ENCODE results near the gene FAAP100. TPM values are rescaled to one million over a fixed set of nuclear protein-coding genes. Genes with fewer than 3 reads are reported as not detected.

Gene FAAP100
- total RNA-seq, 2 donors from 2014 or later, result 18.9 TPM

DNA sequence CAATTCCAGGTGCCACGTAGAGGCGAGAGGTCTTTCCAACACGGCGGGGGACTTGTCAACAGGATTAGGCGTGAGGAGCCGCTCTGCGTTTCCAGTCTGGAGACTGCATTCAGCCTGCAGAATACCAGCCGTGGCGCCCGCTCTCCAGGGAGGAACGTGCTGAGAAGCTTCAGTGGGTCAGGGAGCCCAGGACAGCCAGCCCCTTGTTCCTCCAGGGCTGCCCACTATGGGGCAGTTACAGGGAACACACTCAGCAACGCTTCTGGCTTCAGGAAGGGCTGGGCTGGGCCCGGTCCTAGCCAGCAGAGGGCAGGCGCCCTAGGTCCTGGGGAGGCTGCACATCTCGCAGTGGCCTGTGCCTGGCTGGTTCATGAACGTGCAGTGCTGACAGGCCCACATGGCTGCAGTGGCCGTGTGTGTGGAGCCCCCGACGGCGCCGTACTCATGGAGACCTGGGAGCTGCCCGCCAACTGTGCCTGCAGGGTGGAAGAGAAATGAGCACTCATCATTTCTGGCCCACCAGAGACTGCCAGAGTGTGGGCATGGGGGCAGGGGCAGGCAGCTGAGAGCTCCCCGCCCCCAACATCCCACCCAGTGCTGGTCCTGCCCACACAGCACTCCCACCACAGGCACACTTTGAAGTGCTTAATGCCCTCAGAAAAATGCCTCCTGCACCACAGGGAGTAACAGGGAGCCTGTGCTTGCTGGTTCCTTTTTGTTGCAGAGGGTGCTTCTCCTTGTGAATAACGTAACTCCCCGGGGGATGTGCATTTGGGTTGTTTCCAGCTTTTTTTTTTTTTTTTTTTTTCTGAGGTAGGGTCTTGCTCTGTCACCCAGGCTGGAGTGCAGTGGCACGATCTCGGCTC is 7.0 kb upstream of the FAAP100 start:
- no peak for DNase-seq (ENCODE audit: low spot score)
- intact Hi-C loops (cut with DNase I), result loop anchor here in 1 of 2 donors (5.0 kb wide), 1 partner anchor 43 kb away; no protein-coding TSS in a partner anchor

DNA sequence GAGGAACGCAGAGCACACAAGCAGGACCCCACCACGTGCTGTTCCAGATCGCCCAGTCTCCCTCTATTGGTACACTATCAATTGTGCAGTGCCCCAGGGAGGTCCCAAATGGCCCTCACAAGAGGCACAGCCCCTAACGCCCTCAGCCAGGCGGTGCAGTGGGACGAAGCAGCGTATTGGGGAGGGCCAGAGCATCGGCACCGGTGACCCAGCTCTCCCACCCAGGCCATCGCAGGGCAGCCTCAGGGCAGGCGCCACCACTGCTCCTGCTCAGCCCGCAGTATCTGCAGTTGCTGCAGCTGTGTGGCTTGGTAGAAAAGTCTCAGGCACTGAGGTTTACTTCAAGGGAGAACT is 5.9 kb upstream of the FAAP100 start:
- intact Hi-C loops (cut with DNase I), result loop anchor here in 1 of 2 donors (5.0 kb wide), 1 partner anchor 44 kb away; no protein-coding TSS in a partner anchor
- no peak for DNase-seq (ENCODE audit: low spot score)

DNA sequence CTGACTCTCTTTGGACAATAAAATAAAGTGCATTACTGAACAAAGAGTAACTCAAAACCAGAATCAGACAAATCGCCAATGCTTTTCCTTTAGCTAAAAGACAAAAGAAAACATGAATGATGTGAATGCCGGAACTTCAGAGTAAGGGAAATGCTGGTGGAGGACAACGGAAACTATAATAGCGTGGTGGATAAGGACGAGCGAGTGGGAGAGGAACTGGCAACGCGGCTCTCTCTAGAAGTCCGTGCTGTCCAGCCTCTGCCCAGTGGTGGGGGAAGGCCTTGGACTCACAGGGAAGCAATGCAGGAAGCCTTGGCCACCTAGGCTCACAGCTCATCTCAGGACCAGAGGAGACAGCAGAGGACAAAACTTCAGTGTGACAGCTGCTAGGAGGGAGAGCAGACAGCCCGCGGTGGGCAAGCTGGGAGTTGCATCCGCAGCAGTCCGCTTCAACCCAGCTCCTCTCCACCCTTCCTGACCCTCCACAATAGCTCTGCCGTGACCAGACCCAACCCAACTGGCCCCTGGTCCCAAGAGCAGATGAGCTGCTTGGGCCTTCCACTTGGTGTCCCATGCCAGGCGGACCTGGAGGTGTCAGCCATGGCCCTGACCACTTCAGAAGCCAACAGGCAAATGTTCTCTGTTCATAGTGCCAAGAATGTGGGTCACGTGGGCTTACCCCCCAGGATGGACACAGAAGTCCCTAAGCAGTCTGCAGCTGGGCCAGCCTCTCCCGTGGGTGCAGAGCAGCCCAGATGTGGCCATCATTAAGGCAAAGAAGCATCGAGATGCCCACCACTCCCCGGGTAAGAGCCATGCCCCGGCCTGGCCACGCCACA is 5.3 kb upstream of the FAAP100 start:
- DNase-seq (ENCODE audit: low spot score), result no peak
- intact Hi-C loops (cut with DNase I), result loop anchor here in 1 of 2 donors (5.0 kb wide), 1 partner anchor 45 kb away; no protein-coding TSS in a partner anchor

DNA sequence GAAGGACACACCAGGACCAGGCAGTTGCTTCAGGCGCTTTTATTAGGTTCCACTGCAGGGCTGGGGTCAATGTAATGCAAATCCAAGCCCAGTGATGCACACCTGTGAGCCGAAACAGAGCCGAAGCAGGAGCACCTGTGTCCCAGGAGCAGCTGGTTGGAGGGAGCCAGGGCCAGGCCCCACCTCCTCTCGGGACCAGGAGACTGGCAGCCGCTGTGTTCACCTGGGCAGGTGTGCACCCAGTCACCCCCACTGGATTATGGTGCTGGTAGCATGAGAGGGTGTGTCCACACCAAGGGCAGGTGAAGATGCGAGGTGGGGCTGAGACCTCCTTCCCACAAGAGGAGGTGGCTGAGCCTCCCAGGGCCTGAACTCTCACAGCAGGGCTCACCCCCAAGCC is 4.7 kb upstream of the FAAP100 start:
- DNase-seq (ENCODE audit: low spot score), result no peak
- intact Hi-C loops (cut with DNase I), result loop anchor here in 1 of 2 donors (5.0 kb wide), 1 partner anchor 45 kb away; no protein-coding TSS in a partner anchor

DNA sequence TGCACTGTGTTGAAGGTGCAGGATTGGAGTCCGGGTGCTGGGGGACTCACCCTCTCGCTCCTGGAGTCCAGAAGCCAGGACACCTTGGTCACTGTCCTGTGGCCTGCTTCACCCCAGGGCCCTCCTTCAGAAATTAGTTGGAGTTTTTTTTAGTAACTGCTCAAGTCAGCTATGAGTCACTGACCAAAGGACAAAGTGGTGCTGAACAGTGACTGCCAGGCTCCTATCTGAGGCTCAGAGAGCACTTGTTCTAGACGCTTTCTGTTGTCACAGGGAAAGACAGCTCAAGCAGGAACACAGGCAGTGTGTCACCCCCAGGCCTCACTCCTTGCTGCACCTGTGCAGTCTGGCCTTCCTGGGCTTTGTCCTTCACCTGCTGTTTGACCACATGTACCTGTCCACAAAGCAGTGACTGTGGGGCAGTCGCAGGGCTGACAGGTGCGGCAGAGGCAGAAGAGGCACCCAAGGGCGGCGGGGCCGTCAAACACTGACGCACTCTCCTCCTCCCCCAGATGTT is 4.1 kb upstream of the FAAP100 start:
- DNase-seq (ENCODE audit: low spot score), result no peak

DNA sequence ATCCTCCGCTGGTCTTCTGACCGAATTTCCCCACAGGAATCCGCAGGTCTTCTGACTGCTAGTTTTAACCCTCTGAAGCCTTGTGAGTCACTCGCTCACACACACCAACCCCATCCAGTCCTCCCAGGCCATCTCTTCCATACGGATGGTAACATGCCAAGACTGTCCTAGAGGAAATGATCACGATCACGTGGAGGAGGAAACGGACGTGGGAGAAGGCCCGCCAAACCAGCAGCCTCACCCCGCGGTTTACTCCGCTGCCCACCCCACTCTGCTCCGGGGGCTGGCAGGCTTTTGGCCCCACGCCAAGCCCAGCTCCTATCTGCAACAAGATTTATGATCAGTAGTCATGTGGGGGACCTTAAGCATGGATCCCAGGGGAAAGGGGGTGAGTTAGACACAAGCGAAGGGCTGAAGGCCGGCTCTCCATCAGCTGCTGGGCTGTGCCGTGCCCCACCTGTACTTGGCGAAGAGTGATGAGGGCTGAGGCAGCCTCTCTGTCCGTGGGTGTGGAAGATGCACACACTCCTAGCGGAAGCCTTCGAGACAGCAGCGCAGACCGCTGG is 1.5 kb upstream of the FAAP100 start:
- no peak for DNase-seq (ENCODE audit: low spot score)
- intact Hi-C loops (cut with DNase I), result no loop called here

More for the DNA sequence above, 4.1 kb upstream of the FAAP100 start:
- intact Hi-C loops (cut with DNase I), result loop anchor here in 1 of 2 donors (5.0 kb wide), 1 partner anchor 46 kb away; no protein-coding TSS in a partner anchor

DNA sequence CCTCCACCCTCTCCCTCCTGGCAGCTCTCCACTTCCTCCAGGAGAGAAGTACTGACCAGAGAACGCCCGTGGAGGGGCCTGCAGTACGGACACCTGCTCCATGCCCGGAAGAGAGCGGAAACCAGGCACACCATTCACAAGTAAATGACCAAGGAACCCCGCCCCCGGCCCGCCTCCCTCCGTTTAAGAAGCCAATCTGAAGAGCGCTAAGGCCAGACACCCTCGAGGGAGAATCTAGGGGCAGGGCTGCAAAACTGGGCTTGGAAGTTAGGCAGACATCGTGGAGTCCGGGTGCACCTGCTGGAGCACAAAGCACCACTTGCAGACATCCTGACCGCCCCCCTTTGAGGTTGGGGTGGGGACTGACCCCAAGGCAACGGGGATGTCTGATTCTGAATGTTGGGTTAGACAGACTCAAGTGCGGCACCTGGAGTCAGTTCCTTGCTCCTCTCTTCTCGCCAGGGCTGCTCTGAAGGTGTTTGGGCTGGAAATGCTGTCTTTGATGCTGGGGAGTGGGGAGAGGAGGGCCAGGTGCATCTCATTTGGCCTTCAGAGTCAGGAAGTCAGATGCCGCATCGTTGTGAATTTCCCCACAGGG is 964 bp upstream of the FAAP100 start:
- intact Hi-C loops (cut with DNase I), result no loop called here
- peak; percentile 91 for DNase-seq (ENCODE audit: low spot score)

DNA sequence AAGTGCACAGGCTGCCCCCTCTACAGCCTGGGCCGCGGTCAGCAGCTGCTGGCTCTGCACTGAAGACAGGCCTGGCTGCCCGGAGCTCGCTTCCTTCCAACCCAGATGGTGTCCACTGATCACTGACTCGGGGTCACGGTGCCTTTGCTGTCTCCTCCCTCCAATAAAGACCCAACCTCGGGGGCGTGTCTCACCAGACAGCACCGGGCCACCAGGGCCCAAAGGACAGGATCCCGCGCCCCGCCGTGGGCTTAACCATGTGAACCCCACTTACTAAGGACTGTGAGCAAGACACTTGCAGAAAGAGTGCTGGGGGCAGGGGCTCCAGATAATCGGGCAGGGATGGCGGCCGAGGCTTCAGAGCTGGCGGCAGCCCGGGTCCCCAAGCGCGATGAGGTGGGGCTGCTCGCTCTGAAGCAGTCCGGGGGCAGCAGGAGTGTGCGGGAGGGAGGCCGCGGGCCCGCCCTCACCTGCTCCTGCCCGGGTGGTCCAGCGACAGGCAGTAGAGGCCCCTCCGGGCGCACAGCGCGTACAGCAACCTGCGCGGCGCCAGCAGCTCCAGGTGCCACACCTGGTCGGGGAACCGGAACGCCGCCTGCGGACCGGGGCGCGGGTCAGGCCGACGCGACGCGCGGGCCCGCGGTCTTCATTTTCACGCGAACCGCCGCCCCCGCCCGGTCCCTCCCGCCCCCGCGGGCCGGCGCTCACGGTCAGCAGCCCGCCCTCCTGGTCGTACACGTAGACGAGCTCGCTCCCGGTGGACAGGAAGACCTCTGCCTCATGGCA is 502 bp downstream of the FAAP100 start:
- no peak for DNase-seq (ENCODE audit: low spot score)
- intact Hi-C loops (cut with DNase I), result no loop called here

DNA sequence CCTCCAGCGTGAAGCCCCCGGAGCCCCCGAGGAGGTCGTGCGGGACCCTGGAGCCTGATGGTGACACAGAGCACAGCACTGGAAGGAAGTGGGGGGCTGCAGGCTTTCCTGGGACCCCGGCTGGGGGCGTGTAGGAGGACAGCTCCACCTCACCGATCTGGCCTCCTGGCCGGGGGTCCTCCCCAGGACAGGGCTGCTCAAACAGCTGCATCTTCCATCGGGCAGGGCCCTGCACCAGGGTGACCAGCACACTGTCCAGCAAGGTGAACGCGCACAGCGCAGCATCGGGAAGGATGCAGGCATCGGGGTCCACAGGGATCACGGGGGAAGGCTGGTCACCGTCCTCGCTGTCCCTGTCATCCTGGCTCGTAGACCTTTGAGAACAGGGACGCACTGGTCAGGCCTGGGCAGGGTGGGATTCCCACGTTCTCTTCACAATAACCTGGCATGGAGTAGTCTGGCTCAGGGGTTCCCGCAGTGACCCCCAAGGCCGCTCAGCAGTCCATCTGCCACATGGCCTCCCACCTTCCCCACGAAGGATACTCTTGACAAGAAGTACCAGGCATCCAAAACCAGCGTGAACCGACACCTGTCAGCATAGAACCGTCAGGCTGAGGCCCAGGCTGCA is 1.2 kb downstream of the FAAP100 start:
- intact Hi-C loops (cut with DNase I), result no loop called here
- no peak for DNase-seq (ENCODE audit: low spot score)

DNA sequence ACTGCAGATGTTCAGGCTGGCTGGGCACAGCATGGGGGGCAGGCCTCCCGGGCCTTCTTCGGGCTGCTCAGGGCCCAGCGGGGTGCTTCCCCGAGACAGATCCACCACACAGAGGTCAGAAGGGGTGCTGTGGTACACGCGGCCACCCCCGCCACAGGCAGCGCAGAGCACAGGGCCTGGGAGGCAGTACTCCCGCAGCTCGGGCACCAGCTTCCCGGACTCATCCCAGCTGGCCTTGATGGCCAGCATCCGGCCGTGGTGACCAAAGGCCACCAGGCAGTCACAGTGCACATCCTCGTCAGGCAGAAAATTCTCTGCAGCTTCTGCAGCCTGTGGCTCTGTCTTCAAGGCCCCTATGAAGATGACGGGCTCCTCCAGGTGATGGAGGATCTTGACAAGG is 1.9 kb downstream of the FAAP100 start:
- DNase-seq (ENCODE audit: low spot score), result no peak
- intact Hi-C loops (cut with DNase I), result no loop called here

DNA sequence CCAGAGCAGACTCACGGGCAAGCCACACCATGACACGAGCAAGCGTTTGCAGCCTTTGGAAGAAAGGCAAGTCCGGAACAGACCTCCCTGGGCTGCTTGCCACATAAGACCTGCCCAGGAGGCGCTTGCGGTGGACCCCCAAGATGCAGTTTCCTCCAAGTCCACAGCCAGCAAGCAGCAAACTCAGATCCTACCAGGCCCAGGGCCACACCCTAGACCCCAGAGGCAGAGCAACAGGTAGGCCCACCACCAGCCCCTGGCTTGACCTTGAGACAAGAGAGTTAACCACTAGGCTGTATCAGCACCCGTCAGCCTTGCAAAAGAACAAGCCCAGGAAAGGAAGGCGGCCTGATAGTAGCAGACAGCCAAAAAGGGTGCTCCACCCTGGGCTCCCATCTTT is 2.3 kb downstream of the FAAP100 start:
- no peak for DNase-seq (ENCODE audit: low spot score)
- intact Hi-C loops (cut with DNase I), result no loop called here

DNA sequence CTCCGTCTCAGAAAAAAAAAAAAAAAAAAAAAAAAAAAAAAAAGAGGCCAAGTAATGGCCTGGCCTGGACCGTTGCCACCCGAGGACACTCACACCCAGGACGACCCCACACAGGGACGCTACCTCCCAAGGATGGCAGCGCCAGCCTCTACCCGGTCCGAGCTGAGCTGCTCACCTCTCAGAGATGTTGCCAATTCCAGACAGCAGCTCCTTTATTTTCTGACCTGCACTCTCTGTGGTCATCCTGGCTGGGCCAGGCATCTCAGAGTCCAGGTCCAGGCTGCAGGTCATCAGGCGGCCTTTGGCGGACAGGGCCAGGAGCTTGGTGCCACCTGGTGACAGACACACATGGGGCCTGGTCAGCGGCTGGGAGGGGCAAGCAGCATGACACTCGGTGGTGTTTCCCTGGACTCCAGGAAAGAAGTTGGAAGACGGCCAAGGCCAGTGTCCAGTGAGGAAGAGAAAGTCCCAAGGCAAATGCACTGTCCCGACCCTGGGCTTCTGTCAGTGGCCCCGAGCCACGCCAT is 3.1 kb downstream of the FAAP100 start:
- intact Hi-C loops (cut with DNase I), result no loop called here
- no peak for DNase-seq (ENCODE audit: low spot score)

DNA sequence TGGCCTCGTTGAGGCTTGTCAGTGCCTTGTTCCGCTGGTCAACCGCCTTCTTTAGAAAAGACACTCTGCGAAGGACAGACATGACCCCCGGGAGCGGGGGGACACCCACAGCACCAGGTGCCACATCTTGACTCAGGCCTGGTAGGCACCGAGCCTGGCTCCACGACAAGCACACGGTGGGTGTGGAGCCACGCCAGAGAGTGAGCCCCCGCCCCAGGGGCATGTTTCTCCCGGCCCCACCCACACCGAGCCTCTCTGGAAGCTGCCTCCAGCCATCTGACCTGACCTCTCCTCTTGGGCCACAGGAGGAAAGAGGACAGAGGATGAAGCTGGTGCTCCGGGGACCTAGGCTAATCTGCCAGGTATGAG is 4.6 kb downstream of the FAAP100 start:
- no peak for DNase-seq (ENCODE audit: low spot score)
- intact Hi-C loops (cut with DNase I), result no loop called here

DNA sequence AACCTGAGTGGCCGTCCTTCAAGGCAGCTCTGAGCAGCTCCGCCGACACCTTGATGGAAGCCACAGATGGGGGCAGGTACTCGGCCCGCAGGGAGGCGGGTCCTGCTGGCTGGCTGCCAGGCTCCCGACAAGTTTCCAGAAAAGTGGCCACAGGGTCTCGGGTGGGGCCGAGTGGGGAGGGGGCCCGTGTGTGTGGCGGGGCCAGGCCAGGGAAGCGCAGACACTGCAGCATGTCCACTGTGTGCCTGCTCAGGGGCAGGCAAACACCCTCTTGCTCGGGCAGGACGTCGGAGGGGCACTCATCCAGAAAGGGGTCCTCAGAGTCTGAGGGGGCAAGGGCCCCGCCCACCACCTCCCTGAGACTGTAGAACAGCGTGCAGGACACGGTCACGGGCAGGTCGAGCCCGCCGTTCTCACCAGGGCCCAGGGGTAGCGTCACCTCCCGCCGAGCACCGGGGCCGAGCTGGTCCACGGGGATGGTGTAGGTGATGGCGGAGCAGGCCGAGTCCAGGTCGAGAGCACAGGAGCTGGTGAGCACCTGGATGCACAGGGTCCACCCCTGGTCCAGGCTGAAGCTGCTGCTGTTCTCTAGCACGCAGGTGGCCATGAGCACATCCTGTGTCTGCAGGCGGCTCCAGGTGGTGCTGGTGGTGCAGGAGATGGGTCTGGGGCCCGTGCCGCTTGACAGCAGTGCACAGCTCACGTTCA is 5.1 kb downstream of the FAAP100 start:
- DNase-seq (ENCODE audit: low spot score), result no peak

DNA sequence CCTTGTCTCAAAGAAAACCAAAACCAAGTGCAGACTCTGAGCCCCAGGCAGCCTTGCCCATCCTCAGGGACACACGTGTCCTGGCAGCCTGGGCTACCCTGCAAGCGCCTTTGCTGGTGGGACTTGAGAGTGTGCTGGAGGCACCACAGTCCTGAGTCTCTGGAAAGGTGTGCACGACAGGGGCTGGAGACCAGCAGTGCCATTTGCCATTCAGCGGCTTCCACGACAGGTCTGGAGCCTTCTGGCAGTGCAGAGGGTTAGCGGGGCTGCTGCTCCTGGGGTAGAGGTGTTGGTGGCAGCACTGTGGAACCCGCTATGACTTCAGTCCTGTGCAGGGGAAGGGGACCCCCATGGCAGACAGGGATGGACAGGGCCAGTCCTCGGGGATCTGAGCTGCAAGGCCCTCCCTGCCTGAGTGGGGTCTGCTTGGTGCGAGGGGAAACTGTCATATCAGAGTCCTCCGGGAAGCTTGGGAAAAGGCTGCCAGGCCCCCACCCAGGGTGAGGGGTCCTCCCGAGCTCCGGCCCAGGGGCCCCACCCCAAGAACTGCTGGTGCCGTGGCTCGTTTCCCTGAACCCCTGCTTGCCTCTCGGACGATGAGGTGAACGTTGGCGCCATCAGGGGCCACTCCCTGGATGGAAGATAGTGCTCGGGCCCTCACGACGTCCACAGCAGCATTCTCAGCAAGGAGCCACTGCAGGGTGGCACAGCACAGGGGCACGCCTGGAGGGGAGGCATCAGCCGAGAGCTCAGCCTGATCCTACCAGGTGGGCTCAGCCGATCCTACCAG is 6.8 kb downstream of the FAAP100 start:
- intact Hi-C loops (cut with DNase I), result no loop called here
- no peak for DNase-seq (ENCODE audit: low spot score)

More for the DNA sequence above, 5.1 kb downstream of the FAAP100 start:
- intact Hi-C loops (cut with DNase I), result no loop called here

DNA sequence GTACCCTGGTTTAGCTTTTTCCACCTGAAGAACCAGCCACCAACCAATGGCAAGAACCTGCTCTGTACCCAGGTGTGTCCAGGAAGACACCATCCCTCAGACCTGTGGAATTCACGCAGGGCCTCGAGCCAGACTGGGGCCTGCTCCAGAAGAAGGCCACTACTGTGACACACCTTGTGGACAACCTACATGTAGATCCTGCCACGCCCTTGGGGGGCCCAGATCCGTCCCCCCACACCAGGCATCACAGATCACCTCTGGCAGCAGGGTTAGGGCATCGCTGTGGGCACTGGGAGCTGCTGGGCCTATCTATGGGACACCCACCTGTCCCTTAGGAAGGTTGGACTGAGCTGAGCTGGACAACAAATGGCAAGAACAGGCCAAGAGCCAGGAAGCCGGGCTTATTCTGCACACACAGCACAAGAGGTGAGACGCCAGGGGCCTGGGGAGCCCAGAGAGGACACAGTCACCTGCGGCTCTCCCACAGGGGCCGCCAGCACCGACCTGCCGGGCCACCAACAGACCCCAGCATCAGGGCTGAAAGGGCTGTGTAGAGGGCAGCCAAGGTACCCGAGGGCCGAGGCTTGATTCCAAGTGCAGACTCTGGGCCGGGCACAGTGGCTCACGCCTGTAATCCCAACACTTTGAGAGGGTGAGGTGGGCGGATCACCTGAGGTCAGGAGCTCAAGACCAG is 7.7 kb downstream of the FAAP100 start:
- no peak for DNase-seq (ENCODE audit: low spot score)
- intact Hi-C loops (cut with DNase I), result no loop called here
